Lower leg skin (tissue), 4 donors: ENCODE data around the gene GDPD5. TPM values are rescaled to one million over a fixed set of nuclear protein-coding genes. Genes with fewer than 3 reads are reported as not detected.

Experiments
- DNase-seq, 2 donors: peaks; one replicate each; pipeline ENCODE4 v3.0.0-alpha.2; 2019; ENCODE audit warnings: low spot score in 2 of 2
- H3K4me3 ChIP-seq: fragments of 200-600 bp; sonication (generic); 2 replicates; pipeline ENCODE4 v1.5.1; 2017; ENCODE audit warnings: mild to moderate bottlenecking, low read depth; ENCODE audit not compliant: poor library complexity, severe bottlenecking
- POLR2A ChIP-seq, 2 donors: fragments of 450-650 bp; IDR thresholded peaks; one replicate each; pipeline ENCODE4 v1.6.1; 2016 to 2017; ENCODE audit warnings: antibody characterized with exemption in 2 of 2, mild to moderate bottlenecking in 1 of 2, moderate library complexity in 1 of 2
- WGBS, 2 donors: methylation state at CpG; one replicate each; pipeline ENCODE4 v1.1.5; 2018; 5-methylcytosine and 5-hydroxymethylcytosine counted together
- intact Hi-C: fragments of 100-400 bp; cut with DNase I; formaldehyde crosslinking; loops from one replicate; pipeline ENCODE4 v1.15.0; 2023; ENCODE audit warnings: low total_unique reads
- total RNA-seq, 4 donors: library from RNA; depleted of rRNA; stranded (reverse); fragments of >200 nt; gene quantifications; one replicate each; pipeline ENCODE4 v1.1.0, GENCODE V29; 2016
- TF ChIP-seq, protein P1 (sequence below), 3 donors: fragments of 450-650 bp; IDR thresholded peaks; one replicate each; pipeline ENCODE4 v1.5.1; 2016; ENCODE audit warnings: antibody characterized with exemption in 3 of 3, mild to moderate bottlenecking in 3 of 3, moderate library complexity in 2 of 3

Gene GDPD5
- total RNA-seq, 4 donors from 2014 or later, result 3.9 to 8.5 (median 5.2) TPM

DNA sequence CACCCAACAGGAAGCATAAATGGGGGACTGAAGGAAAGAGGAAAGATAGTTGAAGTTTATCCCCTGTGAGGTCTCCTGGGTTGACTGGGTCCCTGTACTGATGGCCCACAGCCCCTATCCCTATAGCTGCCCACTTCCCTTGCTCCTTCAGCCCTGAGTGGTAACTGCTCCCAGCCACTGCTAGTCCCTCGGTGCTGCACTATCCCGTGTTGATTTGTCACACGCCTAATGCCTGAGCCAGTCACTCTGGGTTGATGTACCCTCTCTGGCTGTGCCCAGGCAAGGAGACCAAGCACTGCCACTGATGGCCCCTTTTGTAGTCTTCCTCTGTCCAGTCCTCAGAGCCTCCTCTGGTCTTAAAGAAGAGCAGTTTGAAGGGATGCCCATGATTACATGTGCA is 9.6 kb downstream of the GDPD5 start:
- intact Hi-C loops, result no loop called here
- DNase-seq, result no peak
- H3K4me3 ChIP-seq, result no peak overlapping the region
- no peak for TF ChIP-seq POLR2A (IDR thresholded peaks at IDR 0.05)
- 90 to 92% methylated on average over 3 of the region's 3 CpGs for WGBS, 2 donors

DNA sequence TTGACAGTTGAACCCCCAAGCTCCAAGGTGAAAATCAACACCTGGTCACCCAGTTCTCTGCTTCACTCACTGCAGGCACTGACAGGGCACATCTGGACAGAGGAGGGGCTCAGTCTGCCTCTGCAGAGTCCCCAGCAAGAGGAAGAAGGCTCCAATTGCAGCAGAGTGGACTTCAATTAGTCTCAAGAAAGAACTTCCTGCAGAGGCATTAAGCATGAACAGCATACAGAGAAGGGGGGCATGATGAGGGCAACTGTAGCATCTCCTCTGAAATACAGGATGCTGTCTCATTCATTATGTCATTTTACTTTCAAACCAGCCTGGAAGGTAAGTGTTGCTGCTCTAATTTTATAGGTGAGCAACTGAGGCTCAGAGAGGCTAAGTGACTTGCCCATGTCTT is 11.1 kb downstream of the GDPD5 start:
- TF ChIP-seq, protein P1, sequence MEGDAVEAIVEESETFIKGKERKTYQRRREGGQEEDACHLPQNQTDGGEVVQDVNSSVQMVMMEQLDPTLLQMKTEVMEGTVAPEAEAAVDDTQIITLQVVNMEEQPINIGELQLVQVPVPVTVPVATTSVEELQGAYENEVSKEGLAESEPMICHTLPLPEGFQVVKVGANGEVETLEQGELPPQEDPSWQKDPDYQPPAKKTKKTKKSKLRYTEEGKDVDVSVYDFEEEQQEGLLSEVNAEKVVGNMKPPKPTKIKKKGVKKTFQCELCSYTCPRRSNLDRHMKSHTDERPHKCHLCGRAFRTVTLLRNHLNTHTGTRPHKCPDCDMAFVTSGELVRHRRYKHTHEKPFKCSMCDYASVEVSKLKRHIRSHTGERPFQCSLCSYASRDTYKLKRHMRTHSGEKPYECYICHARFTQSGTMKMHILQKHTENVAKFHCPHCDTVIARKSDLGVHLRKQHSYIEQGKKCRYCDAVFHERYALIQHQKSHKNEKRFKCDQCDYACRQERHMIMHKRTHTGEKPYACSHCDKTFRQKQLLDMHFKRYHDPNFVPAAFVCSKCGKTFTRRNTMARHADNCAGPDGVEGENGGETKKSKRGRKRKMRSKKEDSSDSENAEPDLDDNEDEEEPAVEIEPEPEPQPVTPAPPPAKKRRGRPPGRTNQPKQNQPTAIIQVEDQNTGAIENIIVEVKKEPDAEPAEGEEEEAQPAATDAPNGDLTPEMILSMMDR (IDR thresholded peaks at IDR 0.05), result no peak
- TF ChIP-seq POLR2A (IDR thresholded peaks at IDR 0.05), result no peak
- DNase-seq, result no peak
- intact Hi-C loops, result no loop called here
- H3K4me3 ChIP-seq, result no peak overlapping the region

DNA sequence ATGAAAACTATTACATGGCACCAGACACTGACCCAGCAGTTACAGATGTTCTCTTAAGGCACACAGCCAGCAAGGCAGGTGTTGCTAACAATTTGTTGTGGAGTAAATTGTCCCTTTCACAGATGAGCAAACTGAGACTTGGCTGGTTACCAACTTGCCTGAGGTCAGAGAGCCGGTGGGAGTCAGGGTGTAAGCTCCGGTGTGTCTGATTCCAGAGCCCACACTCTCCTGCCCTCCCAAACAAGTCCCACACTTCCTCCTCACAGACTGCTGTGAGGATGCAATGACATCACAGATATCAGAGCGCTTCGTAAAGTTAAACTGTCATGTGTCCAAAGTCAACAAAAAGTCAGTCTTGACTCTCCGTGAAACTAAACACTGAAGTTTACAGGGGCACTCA is 12.5 kb downstream of the GDPD5 start:
- TF ChIP-seq, protein P1 (IDR thresholded peaks at IDR 0.05), result no peak
- no peak for TF ChIP-seq POLR2A (IDR thresholded peaks at IDR 0.05)
- H3K4me3 ChIP-seq, result no peak overlapping the region
- WGBS, 2 donors, result 61 to 76% methylated on average over 5 of the region's 5 CpGs
- intact Hi-C loops, result no loop called here
- DNase-seq, result no peak

DNA sequence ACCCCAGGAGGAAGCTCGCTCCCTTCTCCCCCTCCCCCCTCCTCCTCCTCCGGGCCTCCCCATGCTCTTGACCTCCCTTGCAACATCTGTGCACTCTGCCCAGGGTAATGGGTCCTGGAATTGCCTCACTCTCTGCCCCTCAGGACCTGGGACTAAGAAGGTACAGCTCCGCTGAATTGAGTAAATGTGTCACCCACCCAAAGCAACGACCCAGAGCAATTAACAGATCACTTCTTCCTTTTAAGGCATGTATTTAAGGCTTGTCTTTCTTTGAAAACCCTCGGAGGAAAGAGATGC is 15.1 kb downstream of the GDPD5 start:
- TF ChIP-seq, protein P1 (IDR thresholded peaks at IDR 0.05), result no peak
- TF ChIP-seq POLR2A (IDR thresholded peaks at IDR 0.05), result no peak
- DNase-seq, result no peak
- 66 to 76% methylated on average over 5 of the region's 5 CpGs for WGBS, 2 donors
- intact Hi-C loops, result no loop called here
- H3K4me3 ChIP-seq, result no peak overlapping the region

DNA sequence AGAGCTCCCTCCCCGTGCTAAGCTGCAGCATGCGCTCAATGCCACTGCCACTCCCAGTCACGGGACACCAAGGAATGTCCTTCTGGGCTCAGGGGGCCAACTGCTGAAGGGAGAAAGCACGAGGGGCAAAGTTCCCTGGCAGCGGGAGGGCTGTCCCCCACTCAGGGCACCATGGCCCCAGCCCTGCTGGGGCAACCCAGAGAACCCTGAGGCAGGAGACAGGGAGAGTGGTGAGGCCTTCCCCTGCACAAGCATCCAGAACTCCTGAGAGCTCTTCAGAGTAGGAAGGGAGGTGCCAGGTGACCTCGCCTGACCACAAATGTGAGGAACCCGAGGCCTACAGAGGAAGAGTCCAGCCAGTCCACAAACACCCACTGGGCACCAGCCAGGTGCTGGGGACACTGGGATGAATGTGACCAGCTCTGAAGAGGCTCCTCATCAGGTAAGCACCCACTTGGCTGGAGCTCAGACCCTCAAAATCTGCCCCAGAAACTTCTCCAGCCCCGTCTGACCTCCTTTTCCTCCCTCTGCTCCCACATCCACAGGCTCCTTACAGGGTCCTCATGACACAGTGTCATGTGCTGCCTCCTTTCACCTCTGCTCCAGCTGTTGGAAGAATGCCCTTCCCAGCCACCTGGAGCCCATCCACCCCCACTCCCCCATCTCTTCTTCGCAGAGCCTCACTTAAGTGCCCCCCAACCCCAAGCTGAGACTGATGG is 15.6 kb downstream of the GDPD5 start:
- WGBS, 2 donors, result 75 to 79% methylated on average over 7 to 9 of the region's 9 CpGs

DNA sequence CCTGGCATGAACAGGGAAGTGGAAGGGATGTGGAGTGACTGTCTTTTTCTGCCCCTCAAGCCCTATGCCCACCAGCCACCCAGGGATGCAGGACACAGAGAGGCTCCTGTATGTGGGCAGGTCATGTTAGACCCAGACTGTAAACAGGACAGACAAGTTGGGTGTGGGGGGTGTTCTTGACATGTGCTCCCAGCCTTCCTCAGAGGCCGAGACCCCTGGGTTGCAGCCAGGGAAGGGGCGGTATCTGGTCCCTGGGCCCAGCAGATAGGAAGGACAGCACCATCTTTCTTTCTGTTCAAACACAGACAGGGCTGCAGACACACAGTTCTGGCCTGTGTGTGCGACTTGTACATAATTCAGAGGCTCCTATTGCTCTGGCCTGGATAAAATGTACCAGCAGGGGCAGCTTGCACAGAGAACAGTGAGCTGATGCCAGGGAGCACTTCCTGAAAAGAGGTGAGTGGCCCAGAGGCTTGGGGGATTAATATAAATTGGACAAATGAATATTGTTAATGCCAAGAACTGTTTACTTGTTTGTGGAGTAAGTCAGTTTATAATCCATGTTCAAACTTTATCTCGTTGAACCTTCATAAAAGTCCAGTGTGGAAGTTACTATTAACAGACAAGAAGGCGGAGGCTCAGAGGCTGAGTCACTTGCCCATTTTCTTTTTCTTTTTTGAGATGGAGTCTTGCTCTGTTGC is 16.6 kb downstream of the GDPD5 start:
- H3K4me3 ChIP-seq, result no peak overlapping the region
- TF ChIP-seq, protein P1 (IDR thresholded peaks at IDR 0.05), result no peak
- no peak for TF ChIP-seq POLR2A (IDR thresholded peaks at IDR 0.05)
- DNase-seq, result no peak
- intact Hi-C loops, result no loop called here
- 91 to 93% methylated on average over 4 to 5 of the region's 5 CpGs for WGBS, 2 donors

More for the DNA sequence above, 15.6 kb downstream of the GDPD5 start:
- TF ChIP-seq POLR2A (IDR thresholded peaks at IDR 0.05), result no peak
- TF ChIP-seq, protein P1 (IDR thresholded peaks at IDR 0.05), result no peak
- intact Hi-C loops, result no loop called here
- no peak overlapping the region for H3K4me3 ChIP-seq
- DNase-seq, result no peak
